GM19238 (cell line): Measurements from ENCODE around the gene RB1.
"Not testable (repeated sequence)": the region's sequence is repeated elsewhere in the genome, so short reads cannot be mapped to it uniquely, and the experiment has no call there.

Source experiments
- DNase-seq: peaks from one replicate; pipeline ENCODE4 v3.0.0; 2011; ENCODE audit warnings: low spot score; ENCODE audit not compliant: insufficient read length

Gene RB1

GRCh38 chr13:48297131-48297786, 6.3 kb upstream of the RB1 start:
- no peak for DNase-seq

DNA sequence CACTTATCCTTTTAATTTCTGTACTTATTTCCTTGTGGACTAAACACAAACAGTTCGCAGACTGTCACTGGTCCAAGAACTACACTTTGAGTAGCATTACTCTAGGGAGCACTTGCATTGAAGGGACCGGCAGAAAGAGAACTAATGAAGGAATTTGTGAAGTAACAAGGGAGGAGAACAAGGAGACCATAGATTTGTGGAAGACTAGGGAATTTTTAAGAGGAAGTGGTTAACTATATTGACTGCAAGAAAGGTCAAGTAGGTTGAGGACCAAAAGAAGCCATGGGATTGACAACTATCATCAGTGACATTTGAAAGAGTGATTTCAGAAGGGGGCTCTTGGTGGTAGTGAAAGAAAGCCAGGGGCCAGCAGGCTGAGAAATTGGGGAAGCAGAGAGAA, 4.0 kb upstream of the RB1 start:
- no peak for DNase-seq

- no peak for DNase-seq
Measured at GRCh38 chr13:48302871-48303358, 636 bp upstream of the RB1 start.

DNA sequence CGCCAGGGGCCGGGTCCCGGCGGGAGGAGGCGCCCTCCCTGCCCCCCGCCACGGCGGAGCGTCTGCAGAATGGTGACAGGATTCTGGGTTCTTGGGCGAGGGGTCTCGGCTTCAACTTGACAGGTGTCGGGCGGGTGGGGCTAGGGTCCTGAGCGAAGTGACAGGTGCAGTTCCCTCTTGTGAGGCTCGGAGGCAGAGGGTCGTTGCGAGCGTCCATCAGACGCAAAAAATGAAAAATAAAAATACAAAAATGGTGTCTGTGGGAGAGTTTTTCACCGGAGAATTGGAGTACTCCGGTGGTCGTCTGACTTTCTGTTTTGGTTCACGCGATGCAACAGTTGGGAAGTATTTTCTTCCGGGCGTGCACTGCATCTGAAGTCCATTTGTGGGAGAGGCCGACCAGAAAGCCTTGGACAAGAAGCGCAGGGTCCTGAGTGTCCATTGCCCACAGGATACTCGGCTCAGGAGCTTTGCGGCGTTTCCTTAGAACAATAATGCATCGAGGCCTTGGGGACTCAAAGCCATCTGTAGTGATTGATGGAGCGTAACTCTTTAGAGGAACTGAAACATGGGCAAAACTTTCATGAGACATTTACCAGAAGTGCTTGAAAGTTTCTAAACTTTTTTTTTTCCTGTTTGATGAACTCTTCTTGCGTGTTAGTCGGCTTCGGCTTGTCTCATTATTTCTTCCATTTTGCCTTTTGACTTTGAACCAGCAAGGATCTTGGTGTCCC, 759 bp downstream of the RB1 start:
- peak; percentile 62 for DNase-seq

- DNase-seq = no peak
Measured at GRCh38 chr13:48311223-48311622, 7.7 kb downstream of the RB1 start.

DNA sequence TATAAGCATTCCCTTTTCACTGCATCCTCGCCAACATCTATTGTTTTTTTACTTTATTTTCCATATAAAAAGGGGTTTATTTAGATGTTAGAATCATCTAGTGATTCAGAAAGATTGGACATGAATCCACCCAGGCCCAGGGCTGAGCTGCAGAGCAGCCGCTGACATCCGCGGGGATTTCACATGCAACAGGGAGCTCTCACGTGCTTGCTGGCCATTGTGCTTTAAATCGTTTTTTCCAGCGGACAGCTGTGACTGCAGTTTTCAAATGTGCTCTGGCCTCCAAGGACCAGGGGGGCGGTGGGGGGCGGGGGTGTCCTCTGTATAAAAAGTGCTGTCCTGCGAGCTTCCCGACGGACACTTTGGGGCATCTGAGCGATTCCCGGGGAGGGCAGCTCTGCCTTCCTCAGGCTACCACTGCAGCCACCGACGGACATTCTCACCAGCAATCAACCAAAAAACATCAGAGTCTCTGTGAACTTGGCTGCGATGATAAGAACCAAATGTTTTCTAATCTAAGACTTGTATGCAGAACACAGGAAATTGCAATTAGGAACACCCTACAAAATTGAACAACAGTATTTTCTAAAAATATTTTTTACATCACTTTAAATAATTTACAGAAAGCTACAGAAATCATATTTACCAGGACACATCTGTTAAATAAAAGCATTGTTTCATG, 12.6 kb downstream of the RB1 start:
- no peak for DNase-seq

- no peak for DNase-seq
Measured at GRCh38 chr13:48316826-48317510, 13.4 kb downstream of the RB1 start.

- no peak for DNase-seq
Measured at GRCh38 chr13:48317511-48318376, 14.2 kb downstream of the RB1 start.

DNA sequence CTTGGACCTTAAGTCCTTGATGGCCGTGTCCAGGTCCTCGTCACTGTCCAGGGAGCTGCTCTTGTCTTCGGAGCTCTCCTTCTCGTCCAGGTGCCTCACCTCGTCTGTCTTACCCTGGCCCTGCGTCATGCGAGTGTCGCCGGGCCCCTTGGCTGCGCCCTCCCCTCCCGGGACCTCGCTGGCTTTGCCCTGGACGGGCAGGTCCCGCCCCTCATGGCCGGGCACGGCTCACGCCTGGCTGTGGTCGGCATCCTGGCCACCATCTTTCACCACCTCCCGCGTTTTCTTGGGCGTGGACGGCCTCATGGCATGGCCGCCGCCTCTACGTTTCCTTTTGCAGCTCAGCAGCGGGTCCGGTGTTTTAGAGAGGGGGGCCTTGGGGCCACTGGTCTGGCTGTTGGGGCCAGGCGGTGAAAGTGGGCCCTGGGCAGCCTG, 14.8 kb downstream of the RB1 start:
- DNase-seq = no peak

DNA sequence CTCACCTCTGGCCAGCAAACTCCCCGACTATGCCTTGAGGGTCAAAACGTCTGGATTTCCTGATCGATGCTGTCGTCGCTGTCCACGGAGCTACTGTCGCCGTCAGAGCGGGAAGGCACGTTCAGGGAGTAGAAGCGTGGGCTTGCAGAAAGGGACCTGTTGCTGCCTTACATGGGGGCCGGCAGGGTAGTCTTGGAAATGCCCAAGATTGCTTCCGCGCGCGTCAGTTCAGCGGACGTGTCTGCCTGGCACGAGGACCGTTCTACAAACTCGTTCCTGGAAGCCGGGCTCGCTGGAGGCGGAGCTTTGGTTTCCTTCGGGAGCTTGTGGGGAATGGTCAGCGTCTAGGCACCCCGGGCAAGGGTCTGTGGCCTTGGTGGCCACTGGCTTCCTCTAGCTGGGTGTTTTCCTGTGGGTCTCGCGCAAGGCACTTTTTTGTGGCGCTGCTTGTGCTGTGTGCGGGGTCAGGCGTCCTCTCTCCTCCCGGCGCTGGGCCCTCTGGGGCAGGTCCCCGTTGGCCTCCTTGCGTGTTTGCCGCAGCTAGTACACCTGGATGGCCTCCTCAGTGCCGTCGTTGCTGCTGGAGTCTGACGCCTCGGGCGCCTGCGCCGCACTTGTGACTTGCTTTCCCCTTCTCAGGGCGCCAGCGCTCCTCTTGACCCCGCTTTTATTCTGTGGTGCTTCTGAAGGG, 15.4 kb downstream of the RB1 start:
- DNase-seq = no peak

GRCh38 chr13:48319531-48320398, 16.2 kb downstream of the RB1 start:
- no peak for DNase-seq

DNA sequence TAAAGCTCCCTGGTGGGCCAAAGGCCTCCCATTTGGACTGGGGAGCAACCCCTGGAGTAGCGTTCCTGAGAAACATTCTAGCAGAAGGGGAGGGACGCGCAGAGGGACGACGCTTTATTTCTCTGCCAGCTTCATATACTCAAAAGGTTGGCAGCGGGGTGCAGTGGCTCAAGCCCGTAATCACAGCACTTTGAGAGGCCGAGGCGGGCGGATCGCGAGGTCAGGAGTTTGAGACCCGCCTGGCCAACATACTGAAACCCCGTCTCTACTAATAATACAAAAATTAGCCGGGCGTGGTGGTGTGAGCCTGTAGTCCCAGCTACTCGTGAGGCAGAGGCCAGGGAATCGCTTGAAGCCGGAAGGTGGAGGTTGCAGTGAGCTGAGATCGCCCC, 16.8 kb downstream of the RB1 start:
- no peak for DNase-seq

- DNase-seq = no peak
Measured at GRCh38 chr13:48320891-48321510, 17.4 kb downstream of the RB1 start.

GRCh38 chr13:48322294-48322693, 18.7 kb downstream of the RB1 start:
- DNase-seq = no peak

DNA sequence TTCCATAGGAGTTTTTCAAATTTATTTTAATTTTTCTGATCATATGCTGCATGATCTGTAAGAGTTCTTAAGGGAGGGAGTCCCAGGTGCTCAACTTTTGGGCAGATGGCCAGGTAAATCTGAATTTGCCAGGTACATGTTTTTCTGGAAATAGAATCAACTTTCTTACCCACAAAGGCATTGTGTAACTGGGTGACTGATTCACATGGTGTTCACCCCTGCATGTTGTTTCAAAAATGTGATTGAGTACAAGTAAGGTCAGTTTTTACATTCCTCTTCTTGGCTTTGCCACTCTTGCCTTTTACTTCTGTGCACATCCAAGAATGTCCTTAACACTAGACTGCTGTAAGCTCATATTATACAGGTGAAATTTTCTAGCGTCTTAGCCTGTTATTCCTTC, 30.4 kb downstream of the RB1 start:
- DNase-seq = no peak

GRCh38 chr13:48334534-48335127, 31.1 kb downstream of the RB1 start:
- no peak for DNase-seq

- DNase-seq = not testable (repeated sequence)
Measured at GRCh38 chr13:48339198-48339597, 35.6 kb downstream of the RB1 start.

GRCh38 chr13:48344264-48344663, 40.7 kb downstream of the RB1 start:
- DNase-seq = no peak
